ENCODE data around the gene KCNIP4. TPM values are rescaled to one million over a fixed set of nuclear protein-coding genes. Genes with fewer than 3 reads are reported as not detected.

The KCNIP4 gene
- total and polyA plus RNA-seq, 9 of the 15 experiments (the other 6 are each of a cell fraction or from before 2014, with no cell fraction given), result 0.25 to 0.41 TPM; not detected in 7

DNA sequence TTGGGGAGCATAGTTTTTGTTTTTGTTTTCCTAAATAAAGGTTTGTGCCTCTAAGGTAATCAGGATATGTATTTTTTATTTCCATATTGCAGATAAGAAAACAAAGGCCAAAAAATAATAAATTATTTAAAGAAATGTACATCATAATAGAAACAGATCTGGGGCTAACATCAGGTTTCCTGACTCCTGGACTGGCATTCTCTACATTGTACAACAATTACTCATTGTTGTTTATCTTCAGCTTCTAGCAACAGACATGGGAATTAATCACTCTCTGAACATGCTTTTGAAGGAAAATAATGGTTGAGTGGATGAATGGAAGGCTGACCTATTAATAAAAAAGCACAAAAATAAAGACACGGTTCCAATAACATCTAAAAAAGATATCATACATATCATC is 146.2 kb downstream of the KCNIP4 start:
- H3K27ac ChIP-seq (ENCODE audit: extremely low read depth, low read depth, low read length), result no peak overlapping the region
- FAIRE-seq, result no peak
- H3K4me2 ChIP-seq (ENCODE audit: insufficient read depth, low read length), result no peak overlapping the region
- no peak for DNase-seq (ENCODE audit: extremely low read depth in 1 of 4, low spot score in 3 of 4)
- no peaks in the 10 kb centered on the region for H3K9me3 ChIP-seq (replicated peaks; ENCODE audit: control insufficient read depth, insufficient read depth, low read depth, low read length)
- TF ChIP-seq PTBP1 (IDR thresholded peaks at IDR 0.05; ENCODE audit: low read depth, low read length) (no peak), PYGO2 (tag; IDR thresholded peaks at IDR 0.05) (no peak), NFE2 (IDR thresholded peaks at IDR 0.05; ENCODE audit: low read depth) (no peak), GATAD2A (IDR thresholded peaks at IDR 0.05) (no peak), BRD9 (IDR thresholded peaks at IDR 0.05; ENCODE audit: low read depth, partially characterized antibody) (no peak), RHOXF2B (CRISPR knock-in tag; conservative IDR thresholded peaks at IDR 0.05) (no peak), SMARCA4 (IDR thresholded peaks at IDR 0.05) (no peak), MIER1 (IDR thresholded peaks at IDR 0.05; ENCODE audit: low read depth) (no peak), MAFK (IDR thresholded peaks at IDR 0.05; ENCODE audit: low read length) (no peak), SMAD2 (IDR thresholded peaks at IDR 0.05; ENCODE audit: low read depth, low read length) (no peak), ZNF408 (CRISPR knock-in tag; IDR thresholded peaks at IDR 0.05; ENCODE audit: low read depth) (no peak), ZFPM2 (CRISPR knock-in tag; IDR thresholded peaks at IDR 0.05) (no peak), TGIF2 (CRISPR knock-in tag; IDR thresholded peaks at IDR 0.05) (no peak), ZNF280B (CRISPR knock-in tag; IDR thresholded peaks at IDR 0.05) (no peak), MAFG (tag; conservative IDR thresholded peaks at IDR 0.05) (no peak), ZSCAN32 (CRISPR knock-in tag; IDR thresholded peaks at IDR 0.05) (no peak), DIDO1 (tag; IDR thresholded peaks at IDR 0.05; ENCODE audit: low read depth) (no peak), POLR3A (IDR thresholded peaks at IDR 0.05; ENCODE audit: borderline replicate concordance, extremely low read depth, insufficient read depth, insufficient read length) (no peak)
- H4K20me1 ChIP-seq (replicated peaks; ENCODE audit: control insufficient read depth, insufficient read depth, low read length), result no peaks in the 10 kb centered on the region
- H3K9me1 ChIP-seq (ENCODE audit: control insufficient read depth, insufficient read depth, low read length), result no peaks in the 10 kb centered on the region
- intact Hi-C loops (cut with micrococcal nuclease), result no loop called here
- ATAC-seq, result no peak
- H3K4me1 ChIP-seq (replicated peaks in 1 of 2; ENCODE audit: control insufficient read depth in 2 of 2, insufficient read depth in 2 of 2, low read length in 2 of 2), result no peaks in the 10 kb centered on the region
- in situ Hi-C loops (cut with MboI), result no loop called here
- no TSS peak for BruUV-seq (replicated peaks)
- WGBS (ENCODE audit: insufficient coverage, low coverage, missing lambda C conversion rate), result 0% methylated on average over 1 of the region's 1 CpG
- H3K36me3 ChIP-seq (ENCODE audit: control insufficient read depth, insufficient read depth, low read length), result no peaks in the 10 kb centered on the region
- no peaks in the 10 kb centered on the region for H3K79me2 ChIP-seq (ENCODE audit: control insufficient read depth, insufficient read depth, low read length)
- no peak overlapping the region for H3K4me3 ChIP-seq
- H3K27me3 ChIP-seq (ENCODE audit: control insufficient read depth in 2 of 2, insufficient read depth in 2 of 2, low read length in 2 of 2), result no peaks in the 10 kb centered on the region
- no peak overlapping the region for H2AFZ ChIP-seq (ENCODE audit: low read depth, low read length)
- no peak overlapping the region for H3K9ac ChIP-seq (ENCODE audit: insufficient read depth in 1 of 2, low read depth in 2 of 2, low read length in 2 of 2)
- ChIA-PET CTCF (ENCODE audit: low intra/inter-chr PET ratio) (no interaction called here), POLR2A (no interaction called here)
